ENCODE data around the gene NKAPD1.
"Not testable (repeated sequence)": the region's sequence is repeated elsewhere in the genome, so short reads cannot be mapped to it uniquely, and the experiment has no call there.

Gene NKAPD1

GRCh38 chr11:112086422-112087191 is 12.5 kb downstream of the NKAPD1 start, which contains the start of the genes SDHD and TIMM8B:
Gene SDHD (plus strand): TSS chr11:112086873. CDS start chr11:112086908, 35 bp downstream.
Gene TIMM8B (minus strand): TSS chr11:112086756. CDS start chr11:112086723, 33 bp downstream.
- DNase-seq (ENCODE audit: low read depth in 2 of 2), result peak; percentile 89 to 91

- DNase-seq (ENCODE audit: low read depth in 2 of 2), result no peak
Observed at GRCh38 chr11:112087212-112087611, 13.1 kb downstream of the NKAPD1 start.

- not testable (repeated sequence) for DNase-seq (ENCODE audit: low read depth in 2 of 2)
Observed at GRCh38 chr11:112095302-112095701, 21.2 kb downstream of the NKAPD1 start.

- no peak for DNase-seq (ENCODE audit: low read depth in 2 of 2)
Observed at GRCh38 chr11:112096194-112096593, 22.1 kb downstream of the NKAPD1 start.

- no peak for DNase-seq (ENCODE audit: low read depth in 2 of 2)
Observed at GRCh38 chr11:112097734-112098528, 23.8 kb downstream of the NKAPD1 start.

GRCh38 chr11:112100462-112100861 is 26.4 kb downstream of the NKAPD1 start:
- no peak for DNase-seq (ENCODE audit: low read depth in 2 of 2)

GRCh38 chr11:112103446-112103845 is 29.3 kb downstream of the NKAPD1 start:
- no peak for DNase-seq (ENCODE audit: low read depth in 2 of 2)

- no peak for DNase-seq (ENCODE audit: low read depth in 2 of 2)
Observed at GRCh38 chr11:112106070-112106469, 32.0 kb downstream of the NKAPD1 start.

GRCh38 chr11:112113539-112114457 is 39.7 kb downstream of the NKAPD1 start:
- DNase-seq (ENCODE audit: low read depth in 2 of 2), result no peak

GRCh38 chr11:112114460-112114859 is 40.4 kb downstream of the NKAPD1 start:
- DNase-seq (ENCODE audit: low read depth in 2 of 2), result no peak

GRCh38 chr11:112115386-112115785 is 41.3 kb downstream of the NKAPD1 start:
- DNase-seq (ENCODE audit: low read depth in 2 of 2), result no peak

GRCh38 chr11:112118176-112118575 is 44.1 kb downstream of the NKAPD1 start:
- peak in 1 of 2 donors; percentile 6 for DNase-seq (ENCODE audit: low read depth in 2 of 2)

GRCh38 chr11:112121981-112122615 is 48.0 kb downstream of the NKAPD1 start:
- DNase-seq (ENCODE audit: low read depth in 2 of 2), result no peak

GRCh38 chr11:112123129-112123528 is 49.0 kb downstream of the NKAPD1 start:
- no peak for DNase-seq (ENCODE audit: low read depth in 2 of 2)

GRCh38 chr11:112127056-112127455 is 53.0 kb downstream of the NKAPD1 start:
- DNase-seq (ENCODE audit: low read depth in 2 of 2), result no peak

GRCh38 chr11:112128483-112129121 is 54.5 kb downstream of the NKAPD1 start:
- no peak for DNase-seq (ENCODE audit: low read depth in 2 of 2)

- no peak for DNase-seq (ENCODE audit: low read depth in 2 of 2)
Observed at GRCh38 chr11:112129656-112130055, 55.6 kb downstream of the NKAPD1 start.

GRCh38 chr11:112132737-112133136 is 58.6 kb downstream of the NKAPD1 start:
- DNase-seq (ENCODE audit: low read depth in 2 of 2), result no peak

GRCh38 chr11:112134473-112134872 is 60.4 kb downstream of the NKAPD1 start:
- DNase-seq (ENCODE audit: low read depth in 2 of 2), result no peak
